Measurements from ENCODE around the gene ZCCHC9.

Gene ZCCHC9

GRCh38 chr5:81315336-81315735 is 13.9 kb downstream of the ZCCHC9 start:
- Histone ChIP-seq H3K36me3 (replicated peaks; ENCODE audit: insufficient read depth, low read length) (no peaks in the 10 kb centered on the region), H3K79me2 (ENCODE audit: low read length) (no peaks in the 10 kb centered on the region), H4K20me1 (ENCODE audit: insufficient read depth, low read length) (no peaks in the 10 kb centered on the region), H3K4me1 (ENCODE audit: low read length) (no peaks in the 10 kb centered on the region), H3K4me3 (ENCODE audit: low read length) (no peak overlapping the region), H3K27ac (ENCODE audit: low read length) (no peak overlapping the region), H2AFZ (ENCODE audit: low read length) (no peak overlapping the region), H3K27me3 (replicated peaks; ENCODE audit: insufficient read depth, low read length) (no peaks in the 10 kb centered on the region), H3K9ac (ENCODE audit: low read length) (no peak overlapping the region), H3K9me3 (replicated peaks; ENCODE audit: insufficient read depth, low read length) (no peaks in the 10 kb centered on the region), H3K9me2 (replicated peaks; ENCODE audit: insufficient read depth, low read length) (no peaks in the 10 kb centered on the region), H3F3A (ENCODE audit: insufficient read depth, low read length) (no peaks in the 10 kb centered on the region), H3K4me2 (ENCODE audit: low read depth, low read length) (no peak overlapping the region)
- no peak for DNase-seq
- TF ChIP-seq EZH2phosphoT487 (IDR thresholded peaks at IDR 0.05; ENCODE audit: low read length), result no peak
- TF ChIP-seq CTCF (IDR thresholded peaks at IDR 0.05; ENCODE audit: low read length), result no peak
- no peak for TF ChIP-seq EZH2 (optimal IDR thresholded peaks at IDR 0.05; ENCODE audit: low read depth, low read length)

DNA sequence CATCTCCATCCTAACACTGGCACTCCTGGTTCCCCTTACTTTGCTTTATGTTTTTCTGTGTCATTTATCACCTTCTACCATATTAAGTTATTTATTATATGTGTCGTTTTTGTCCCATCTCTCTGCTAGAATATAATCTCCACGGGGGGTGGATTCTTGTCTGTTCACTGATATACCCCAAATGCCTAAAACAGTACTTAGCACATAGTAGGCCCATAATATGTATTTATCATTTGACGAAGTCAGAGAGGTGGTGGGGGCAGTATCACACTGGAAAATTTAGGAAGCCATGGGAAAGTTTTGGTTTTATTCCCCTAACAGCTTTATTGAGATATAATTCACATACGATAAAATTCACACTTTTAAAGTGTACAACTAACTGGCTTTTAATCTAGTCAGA is 14.4 kb downstream of the ZCCHC9 start:
- Histone ChIP-seq H4K20me1 (ENCODE audit: insufficient read depth, low read length) (no peaks in the 10 kb centered on the region), H3K4me2 (ENCODE audit: low read depth, low read length) (no peak overlapping the region), H2AFZ (ENCODE audit: low read length) (no peak overlapping the region), H3K9me3 (replicated peaks; ENCODE audit: insufficient read depth, low read length) (no peaks in the 10 kb centered on the region), H3K9me2 (replicated peaks; ENCODE audit: insufficient read depth, low read length) (no peaks in the 10 kb centered on the region), H3K9ac (ENCODE audit: low read length) (no peak overlapping the region), H3K79me2 (ENCODE audit: low read length) (no peaks in the 10 kb centered on the region), H3F3A (ENCODE audit: insufficient read depth, low read length) (no peaks in the 10 kb centered on the region), H3K36me3 (replicated peaks; ENCODE audit: insufficient read depth, low read length) (no peaks in the 10 kb centered on the region), H3K4me3 (ENCODE audit: low read length) (no peak overlapping the region), H3K4me1 (ENCODE audit: low read length) (no peaks in the 10 kb centered on the region), H3K27me3 (replicated peaks; ENCODE audit: insufficient read depth, low read length) (no peaks in the 10 kb centered on the region), H3K27ac (ENCODE audit: low read length) (no peak overlapping the region)
- no peak for DNase-seq
- TF ChIP-seq EZH2 (optimal IDR thresholded peaks at IDR 0.05; ENCODE audit: low read depth, low read length) (no peak), CTCF (IDR thresholded peaks at IDR 0.05; ENCODE audit: low read length) (no peak), EZH2phosphoT487 (IDR thresholded peaks at IDR 0.05; ENCODE audit: low read length) (no peak)

GRCh38 chr5:81316571-81316970 is 15.2 kb downstream of the ZCCHC9 start:
- Histone ChIP-seq H3K27me3 (replicated peaks; ENCODE audit: insufficient read depth, low read length) (no peaks in the 10 kb centered on the region), H3K9me2 (replicated peaks; ENCODE audit: insufficient read depth, low read length) (no peaks in the 10 kb centered on the region), H3K36me3 (replicated peaks; ENCODE audit: insufficient read depth, low read length) (no peaks in the 10 kb centered on the region), H3K9me3 (replicated peaks; ENCODE audit: insufficient read depth, low read length) (no peaks in the 10 kb centered on the region), H3K4me2 (ENCODE audit: low read depth, low read length) (no peak overlapping the region), H3K4me3 (ENCODE audit: low read length) (no peak overlapping the region), H3K27ac (ENCODE audit: low read length) (no peak overlapping the region), H3K79me2 (ENCODE audit: low read length) (no peaks in the 10 kb centered on the region), H2AFZ (ENCODE audit: low read length) (no peak overlapping the region), H4K20me1 (ENCODE audit: insufficient read depth, low read length) (no peaks in the 10 kb centered on the region), H3K4me1 (ENCODE audit: low read length) (no peaks in the 10 kb centered on the region), H3F3A (ENCODE audit: insufficient read depth, low read length) (no peaks in the 10 kb centered on the region), H3K9ac (ENCODE audit: low read length) (no peak overlapping the region)
- TF ChIP-seq CTCF (IDR thresholded peaks at IDR 0.05; ENCODE audit: low read length), result no peak
- DNase-seq, result no peak

DNA sequence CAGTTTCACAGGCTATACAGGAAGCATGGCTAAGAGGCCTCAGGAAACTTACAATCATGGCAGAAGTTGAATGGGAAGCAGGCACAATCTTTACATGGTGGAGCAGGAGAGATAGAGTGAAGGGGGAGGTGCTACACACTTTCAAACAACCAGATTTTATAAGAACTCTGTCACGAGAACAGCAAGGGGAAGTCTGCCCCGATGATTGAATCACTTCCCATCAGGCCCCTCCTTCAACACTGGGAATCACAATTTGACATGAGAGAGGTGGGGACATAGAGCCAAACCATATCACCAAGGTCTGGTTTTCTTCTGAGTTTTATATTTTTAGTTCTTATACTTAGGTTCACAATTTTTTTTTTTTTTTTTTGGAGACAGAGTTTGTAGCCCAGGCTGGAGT is 16.1 kb downstream of the ZCCHC9 start:
- Histone ChIP-seq H3K4me1 (ENCODE audit: low read length) (no peaks in the 10 kb centered on the region), H4K20me1 (ENCODE audit: insufficient read depth, low read length) (no peaks in the 10 kb centered on the region), H3F3A (ENCODE audit: insufficient read depth, low read length) (no peaks in the 10 kb centered on the region), H3K9ac (ENCODE audit: low read length) (no peak overlapping the region), H3K36me3 (replicated peaks; ENCODE audit: insufficient read depth, low read length) (no peaks in the 10 kb centered on the region), H3K4me2 (ENCODE audit: low read depth, low read length) (no peak overlapping the region), H3K4me3 (ENCODE audit: low read length) (no peak overlapping the region), H3K9me2 (replicated peaks; ENCODE audit: insufficient read depth, low read length) (no peaks in the 10 kb centered on the region), H2AFZ (ENCODE audit: low read length) (no peak overlapping the region), H3K27me3 (replicated peaks; ENCODE audit: insufficient read depth, low read length) (no peaks in the 10 kb centered on the region), H3K27ac (ENCODE audit: low read length) (no peak overlapping the region), H3K79me2 (ENCODE audit: low read length) (no peaks in the 10 kb centered on the region), H3K9me3 (replicated peaks; ENCODE audit: insufficient read depth, low read length) (no peaks in the 10 kb centered on the region)
- TF ChIP-seq EZH2phosphoT487 (IDR thresholded peaks at IDR 0.05; ENCODE audit: low read length) (no peak), CTCF (IDR thresholded peaks at IDR 0.05; ENCODE audit: low read length) (no peak), EZH2 (optimal IDR thresholded peaks at IDR 0.05; ENCODE audit: low read depth, low read length) (no peak)
- no peak for DNase-seq

All from MM.1S (cell line).